GM12878 (cell line): Measurements from ENCODE around the gene TRHDE. TPM values are rescaled to one million over a fixed set of nuclear protein-coding genes. Genes with fewer than 3 reads are reported as not detected.

Experiments
- ATAC-seq: fragments of 200-7000 bp; cut with Tn5 transposase; 3 replicates; pipeline ENCODE4 v1.9.1; 2020; ENCODE audit warnings: mild to moderate bottlenecking, moderate library complexity
- BruUV-seq: library from RNA; stranded (reverse); fragments of 400-500 nt; replicated peaks from 2 replicates; lab custom pipeline; 2021; lab: Mats Ljungman, UMichigan
- CTCF ChIA-PET: fragments of 300-600 bp; sonication (Branson Sonifier 250); formaldehyde crosslinking; extraction: SDS; loops from one replicate; lab custom pipeline; 2021; ENCODE audit warnings: inconsistent platforms; lab: Yijun Ruan, JAX
- POLR2A ChIA-PET: fragments of 350-600 bp; formaldehyde crosslinking; extraction: SDS; loops from one replicate; lab custom pipeline; 2021; ENCODE audit warnings: inconsistent platforms; lab: Charles Lee
- RAD21 ChIA-PET: fragments of 300-600 bp; sonication (Branson Sonifier 250); formaldehyde crosslinking; loops from one replicate; lab custom pipeline; 2023; ENCODE audit warnings: antibody characterized with exemption; ENCODE audit not compliant: unreplicated experiment; lab: Charles Lee
- SMC1A ChIA-PET: fragments of 300-600 bp; sonication (Branson Sonifier 250); formaldehyde crosslinking; loops from one replicate; lab custom pipeline; 2023; ENCODE audit not compliant: unreplicated experiment, uncharacterized antibody; lab: Charles Lee
- DNase-seq: peaks from one replicate; pipeline ENCODE4 v3.0.0-alpha.2; 2011; ENCODE audit warnings: low read depth, low spot score
- FAIRE-seq: peaks from 3 replicates; lab custom pipeline; 2011; peaks lifted over from hg19 to GRCh38; lab: Jason Lieb, UNC
- H2AFZ ChIP-seq: 2 replicates; pipeline ENCODE4 v1.6.0; 2011; ENCODE audit warnings: low read depth, low read length, control low read depth; ENCODE audit not compliant: control insufficient read depth
- H3K27ac ChIP-seq: 2 replicates; pipeline ENCODE4 v1.5.1; 2011; ENCODE audit warnings: control low read depth; ENCODE audit not compliant: control insufficient read depth, insufficient read depth
- H3K27me3 ChIP-seq, 2 experiments: replicated peaks in 1 of 2; 2 replicates each; pipeline versions ENCODE4 v1.6.0 to v1.6.1; 2011; ENCODE audit warnings: low read length in 1 of 2; ENCODE audit not compliant: control insufficient read depth in 2 of 2, insufficient read depth in 2 of 2
- H3K36me3 ChIP-seq, 2 experiments: 2 replicates each; pipeline ENCODE4 v1.5.1; 2011; ENCODE audit warnings: low read length in 1 of 2; ENCODE audit not compliant: control insufficient read depth in 2 of 2, insufficient read depth in 2 of 2
- H3K4me1 ChIP-seq: 2 replicates; pipeline ENCODE4 v1.6.1; 2011; ENCODE audit warnings: mild to moderate bottlenecking, low read length, moderate library complexity, mixed read lengths; ENCODE audit not compliant: control insufficient read depth, insufficient read depth
- H3K4me2 ChIP-seq: 2 replicates; pipeline ENCODE4 v1.6.0; 2011; ENCODE audit warnings: control low read depth; ENCODE audit not compliant: control insufficient read depth, insufficient read depth
- H3K4me3 ChIP-seq: fragments of 200-600 bp; sonication (generic); 2 replicates; pipeline ENCODE4 v1.5.1; 2016
- H3K79me2 ChIP-seq: 2 replicates; pipeline ENCODE4 v1.6.0; 2011; ENCODE audit warnings: low read length; ENCODE audit not compliant: control insufficient read depth, insufficient read depth
- H3K9ac ChIP-seq: 2 replicates; pipeline ENCODE4 v1.8.0; 2011; ENCODE audit warnings: low read length, control low read depth, mixed read lengths; ENCODE audit not compliant: control insufficient read depth, insufficient read depth
- H3K9me3 ChIP-seq: replicated peaks from 3 replicates; pipeline ENCODE4 v1.5.1; 2011; ENCODE audit warnings: mild to moderate bottlenecking, low read length; ENCODE audit not compliant: control insufficient read depth, insufficient read depth
- H4K20me1 ChIP-seq: 2 replicates; pipeline ENCODE4 v1.6.0; 2011; ENCODE audit not compliant: control insufficient read depth, insufficient read depth
- BCL11A ChIP-seq: IDR thresholded peaks from 2 replicates; pipeline ENCODE4 v1.6.1; 2011; ENCODE audit warnings: low read depth, low read length
- DPF2 ChIP-seq: fragments of 450-650 bp; IDR thresholded peaks from 2 replicates; pipeline ENCODE4 v1.6.1; 2017; ENCODE audit warnings: mild to moderate bottlenecking
- EZH2 ChIP-seq: IDR thresholded peaks from 2 replicates; pipeline ENCODE4 v1.6.1; 2012; ENCODE audit warnings: low read depth, mild to moderate bottlenecking, control low read depth, inconsistent platforms, low read length, borderline replicate concordance; ENCODE audit not compliant: control insufficient read depth
- HDGF ChIP-seq: fragments of 450-650 bp; IDR thresholded peaks from 2 replicates; pipeline ENCODE4 v1.6.1; 2016; ENCODE audit warnings: antibody characterized with exemption
- KAT2A ChIP-seq: conservative IDR thresholded peaks from 2 replicates; pipeline ENCODE4 v1.6.1; 2011; ENCODE audit warnings: low read depth, low read length; ENCODE audit not compliant: control insufficient read depth
- KLF5 ChIP-seq: fragments of 450-650 bp; IDR thresholded peaks from 2 replicates; pipeline ENCODE4 v1.6.1; 2014; ENCODE audit warnings: mild to moderate bottlenecking; ENCODE audit not compliant: partially characterized antibody
- NFYA ChIP-seq: IDR thresholded peaks from 2 replicates; pipeline ENCODE4 v1.6.1; 2011; ENCODE audit warnings: low read depth, mild to moderate bottlenecking, low read length, improper control_type of control experiment, borderline replicate concordance
- RCOR1 ChIP-seq: conservative IDR thresholded peaks from 2 replicates; pipeline ENCODE4 v1.6.1; 2012; ENCODE audit warnings: low read depth, low read length, improper control_type of control experiment
- SUPT20H ChIP-seq: IDR thresholded peaks from 2 replicates; pipeline ENCODE4 v1.6.1; 2011; ENCODE audit warnings: low read depth, mild to moderate bottlenecking, low read length, moderate library complexity, borderline replicate concordance; ENCODE audit not compliant: control insufficient read depth
- TCF12 ChIP-seq: IDR thresholded peaks from 2 replicates; pipeline ENCODE4 v1.6.1; 2011; ENCODE audit warnings: low read depth, mild to moderate bottlenecking, low read length
- ZZZ3 ChIP-seq: IDR thresholded peaks from 2 replicates; pipeline ENCODE4 v1.6.1; 2011; ENCODE audit warnings: low read depth; ENCODE audit not compliant: control insufficient read depth, insufficient read length
- WGBS: methylation state at CpG from one replicate; pipeline ENCODE4 v1.1.6; 2016; ENCODE audit warnings: low lambda C conversion rate; ENCODE audit not compliant: insufficient replicate concordance, insufficient coverage; ENCODE audit errors: missing lambda C conversion rate; 5-methylcytosine and 5-hydroxymethylcytosine counted together
- in situ Hi-C: fragments of 300-500 bp; cut with MboI; formaldehyde crosslinking; loops from 9 replicates; pipeline ENCODE4 v1.14.3; 2018; ENCODE audit warnings: mixed read lengths
- intact Hi-C: fragments of 100-400 bp; cut with micrococcal nuclease; formaldehyde crosslinking; loops from one replicate; pipeline ENCODE4 v1.14.2; 2022; ENCODE audit not compliant: unreplicated experiment
- polyA plus RNA-seq, 11 experiments: library from polyadenylated mRNA; depleted of rRNA in 4 of 11; unstranded in 6 of 11; stranded (reverse) in 5 of 11; fragments of >200 nt; fragmentation: Nextera tagmentation in 4 of 11; fragmentation: Illumina TruSeq in 1 of 11; extraction: Ambion mirVana in 4 of 11; extraction: Trizol in 1 of 11; gene quantifications; 1 replicate in 1 of 11; 2 replicates in 10 of 11; pipeline versions ENCODE4 v1.2.1 to v1.2.3, GENCODE V29; 2011 to 2016; ENCODE audit warnings: inconsistent platforms in 2 of 11, missing spikeins in 2 of 11, low read depth in 1 of 11
- total RNA-seq, 4 experiments: library from RNA; depleted of rRNA in 3 of 4; stranded (reverse); fragments of >200 nt in 3 of 4; fragmentation: Illumina TruSeq in 1 of 4; extraction: Trizol in 1 of 4; gene quantifications; 2 replicates each; pipeline versions ENCODE4 v1.2.1 to v1.2.3, GENCODE V29; 2013 to 2021
- TF ChIP-seq, protein P1 (sequence below): fragments of 450-650 bp; IDR thresholded peaks from 2 replicates; pipeline ENCODE4 v1.6.1; 2018; ENCODE audit warnings: borderline replicate concordance, mild to moderate bottlenecking; ENCODE audit not compliant: partially characterized antibody
- TF ChIP-seq, protein P2 (sequence below), 3 experiments: IDR thresholded peaks in 2 of 3; conservative IDR thresholded peaks in 1 of 3; 2 replicates each; pipeline ENCODE4 v1.5.1; 2011; ENCODE audit warnings: low read depth in 3 of 3, low read length in 3 of 3, mild to moderate bottlenecking in 3 of 3, control low read depth in 2 of 3, moderate library complexity in 2 of 3, inconsistent platforms in 1 of 3, mixed read lengths in 1 of 3; ENCODE audit not compliant: control insufficient read depth in 2 of 3, insufficient read depth in 1 of 3; ENCODE audit errors: extremely low read depth in 1 of 3

The TRHDE gene
- total and polyA plus RNA-seq, 10 of the 15 experiments (the other 5 are each of a cell fraction or from before 2014, with no cell fraction given) = not detected

DNA sequence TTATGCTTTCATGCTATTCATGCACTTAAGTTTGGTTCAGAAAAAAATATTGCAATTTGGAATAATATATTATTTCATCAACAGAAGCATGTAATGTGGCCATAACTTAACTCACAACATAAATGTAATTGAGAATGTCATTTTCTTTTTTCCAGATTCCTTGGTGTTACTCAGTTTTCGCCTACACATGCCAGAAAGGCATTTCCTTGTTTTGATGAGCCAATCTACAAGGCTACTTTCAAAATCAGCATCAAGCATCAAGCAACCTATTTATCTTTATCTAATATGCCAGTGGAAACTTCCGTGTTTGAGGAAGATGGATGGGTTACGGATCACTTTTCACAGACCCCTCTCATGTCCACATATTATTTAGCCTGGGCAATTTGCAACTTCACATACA, 14.4 kb downstream of the TRHDE start:
- ATAC-seq (no peak), FAIRE-seq (no peak), DNase-seq (no peak)
- no peaks in the 10 kb centered on the region for H3K27me3 ChIP-seq
- RAD21 ChIA-PET = no interaction called here
- H3K4me3 ChIP-seq = no peak overlapping the region
- TF ChIP-seq, protein P1, sequence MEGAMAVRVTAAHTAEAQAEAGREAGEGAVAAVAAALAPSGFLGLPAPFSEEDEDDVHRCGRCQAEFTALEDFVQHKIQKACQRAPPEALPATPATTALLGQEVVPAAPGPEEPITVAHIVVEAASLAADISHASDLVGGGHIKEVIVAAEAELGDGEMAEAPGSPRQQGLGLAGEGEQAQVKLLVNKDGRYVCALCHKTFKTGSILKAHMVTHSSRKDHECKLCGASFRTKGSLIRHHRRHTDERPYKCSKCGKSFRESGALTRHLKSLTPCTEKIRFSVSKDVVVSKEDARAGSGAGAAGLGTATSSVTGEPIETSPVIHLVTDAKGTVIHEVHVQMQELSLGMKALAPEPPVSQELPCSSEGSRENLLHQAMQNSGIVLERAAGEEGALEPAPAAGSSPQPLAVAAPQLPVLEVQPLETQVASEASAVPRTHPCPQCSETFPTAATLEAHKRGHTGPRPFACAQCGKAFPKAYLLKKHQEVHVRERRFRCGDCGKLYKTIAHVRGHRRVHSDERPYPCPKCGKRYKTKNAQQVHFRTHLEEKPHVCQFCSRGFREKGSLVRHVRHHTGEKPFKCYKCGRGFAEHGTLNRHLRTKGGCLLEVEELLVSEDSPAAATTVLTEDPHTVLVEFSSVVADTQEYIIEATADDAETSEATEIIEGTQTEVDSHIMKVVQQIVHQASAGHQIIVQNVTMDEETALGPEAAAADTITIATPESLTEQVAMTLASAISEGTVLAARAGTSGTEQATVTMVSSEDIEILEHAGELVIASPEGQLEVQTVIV = no peak
- TF ChIP-seq RCOR1 (no peak), DPF2 (no peak), KLF5 (no peak), EZH2 (no peak), BCL11A (no peak), TCF12 (no peak), SUPT20H (no peak), ZZZ3 (no peak), KAT2A (no peak), NFYA (no peak), HDGF (no peak)
- TF ChIP-seq, protein P2, sequence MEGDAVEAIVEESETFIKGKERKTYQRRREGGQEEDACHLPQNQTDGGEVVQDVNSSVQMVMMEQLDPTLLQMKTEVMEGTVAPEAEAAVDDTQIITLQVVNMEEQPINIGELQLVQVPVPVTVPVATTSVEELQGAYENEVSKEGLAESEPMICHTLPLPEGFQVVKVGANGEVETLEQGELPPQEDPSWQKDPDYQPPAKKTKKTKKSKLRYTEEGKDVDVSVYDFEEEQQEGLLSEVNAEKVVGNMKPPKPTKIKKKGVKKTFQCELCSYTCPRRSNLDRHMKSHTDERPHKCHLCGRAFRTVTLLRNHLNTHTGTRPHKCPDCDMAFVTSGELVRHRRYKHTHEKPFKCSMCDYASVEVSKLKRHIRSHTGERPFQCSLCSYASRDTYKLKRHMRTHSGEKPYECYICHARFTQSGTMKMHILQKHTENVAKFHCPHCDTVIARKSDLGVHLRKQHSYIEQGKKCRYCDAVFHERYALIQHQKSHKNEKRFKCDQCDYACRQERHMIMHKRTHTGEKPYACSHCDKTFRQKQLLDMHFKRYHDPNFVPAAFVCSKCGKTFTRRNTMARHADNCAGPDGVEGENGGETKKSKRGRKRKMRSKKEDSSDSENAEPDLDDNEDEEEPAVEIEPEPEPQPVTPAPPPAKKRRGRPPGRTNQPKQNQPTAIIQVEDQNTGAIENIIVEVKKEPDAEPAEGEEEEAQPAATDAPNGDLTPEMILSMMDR (IDR thresholded peaks at IDR 0.05 in 2 of 3, conservative IDR thresholded peaks at IDR 0.05 in 1 of 3; ENCODE audit: control insufficient read depth in 2 of 3, extremely low read depth in 1 of 3, insufficient read depth in 1 of 3, low read depth in 3 of 3, low read length in 3 of 3) = no peak
- H3K36me3 ChIP-seq = no peaks in the 10 kb centered on the region
- CTCF ChIA-PET = interaction anchor here (0.6 to 0.8 kb wide), 2 partner anchors 21 kb away, joined by 3 read pairs; no protein-coding TSS in a partner anchor
- intact Hi-C loops (no loop called here), in situ Hi-C loops (loop anchor here (10.0 kb wide), 1 partner anchor 272 kb away; no protein-coding TSS in a partner anchor)
- WGBS = 28% methylated on average over 3 of the region's 3 CpGs
- POLR2A ChIA-PET = no interaction called here
- no peaks in the 10 kb centered on the region for H4K20me1 ChIP-seq
- BruUV-seq = no TSS peak
- no peak overlapping the region for H3K27ac ChIP-seq
- no peak overlapping the region for H3K9ac ChIP-seq
- no peaks in the 10 kb centered on the region for H3K4me1 ChIP-seq
- no peak overlapping the region for H2AFZ ChIP-seq
- no peaks in the 10 kb centered on the region for H3K79me2 ChIP-seq
- H3K4me2 ChIP-seq = no peak overlapping the region
- H3K9me3 ChIP-seq = no peaks in the 10 kb centered on the region
- SMC1A ChIA-PET = no interaction called here
